Lower leg skin (tissue), 3 donors: ENCODE results near the gene SLC2A6.

Source experiments
- CTCF ChIP-seq, 3 donors: fragments of 450-650 bp; IDR thresholded peaks; one replicate each; pipeline ENCODE4 v1.5.1; 2016; ENCODE audit warnings: antibody characterized with exemption in 3 of 3, mild to moderate bottlenecking in 3 of 3, moderate library complexity in 2 of 3
- POLR2A ChIP-seq, 2 donors: fragments of 450-650 bp; IDR thresholded peaks; one replicate each; pipeline ENCODE4 v1.6.1; 2016 to 2017; ENCODE audit warnings: antibody characterized with exemption in 2 of 2, mild to moderate bottlenecking in 1 of 2, moderate library complexity in 1 of 2

GRCh38 chr9:133470988-133471387 is 7.9 kb downstream of the SLC2A6 start:
- TF ChIP-seq CTCF (IDR thresholded peaks at IDR 0.05) = no peak
- no peak for TF ChIP-seq POLR2A (IDR thresholded peaks at IDR 0.05)
